Measurements from ENCODE around the gene MRPL55.

DNA sequence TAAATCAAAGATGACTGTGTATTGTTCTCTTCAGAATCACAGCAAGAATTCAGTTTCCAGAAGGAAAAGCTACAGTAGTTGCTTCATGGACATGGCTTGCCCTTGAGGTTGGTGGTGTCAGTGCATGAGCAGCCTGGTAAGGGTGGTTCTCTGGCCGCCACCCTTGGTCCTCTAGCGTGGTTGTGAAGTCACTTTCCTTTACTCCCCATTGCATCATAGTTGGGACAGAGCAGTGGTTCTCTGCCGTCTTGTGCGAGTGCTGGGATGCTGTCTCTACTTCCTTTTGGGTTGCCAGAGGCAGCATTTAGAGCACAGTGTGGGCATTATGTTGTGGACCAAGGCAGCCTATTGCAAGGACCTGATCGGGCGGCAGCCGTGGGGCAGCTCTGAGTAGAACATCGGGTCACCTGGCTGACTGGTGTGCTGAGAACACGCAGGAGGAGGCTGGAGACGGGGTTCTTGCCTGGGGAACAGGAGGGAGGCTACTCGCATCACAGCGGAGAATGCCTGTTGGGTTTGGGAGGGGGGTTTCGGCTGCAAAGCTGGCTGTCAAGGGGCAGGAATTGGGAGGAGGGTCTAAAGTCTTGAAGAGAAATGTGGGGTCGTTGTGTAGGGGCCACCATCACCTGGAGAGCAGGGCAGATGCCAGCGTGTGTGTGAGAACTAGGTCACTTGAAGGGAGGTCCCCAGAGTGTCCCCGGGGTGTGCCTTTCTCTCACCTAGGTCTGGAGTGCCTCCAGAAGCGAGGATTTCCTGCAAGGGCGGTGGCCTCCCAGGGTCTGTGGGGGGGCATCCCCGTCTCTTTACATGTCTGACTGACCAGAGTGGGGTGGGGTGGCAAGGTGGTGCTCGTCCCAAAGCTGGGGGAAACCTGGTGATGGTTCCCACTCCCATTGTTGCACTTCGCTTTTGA is 20.3 kb downstream of the MRPL55 start:
- TF ChIP-seq, protein P1, sequence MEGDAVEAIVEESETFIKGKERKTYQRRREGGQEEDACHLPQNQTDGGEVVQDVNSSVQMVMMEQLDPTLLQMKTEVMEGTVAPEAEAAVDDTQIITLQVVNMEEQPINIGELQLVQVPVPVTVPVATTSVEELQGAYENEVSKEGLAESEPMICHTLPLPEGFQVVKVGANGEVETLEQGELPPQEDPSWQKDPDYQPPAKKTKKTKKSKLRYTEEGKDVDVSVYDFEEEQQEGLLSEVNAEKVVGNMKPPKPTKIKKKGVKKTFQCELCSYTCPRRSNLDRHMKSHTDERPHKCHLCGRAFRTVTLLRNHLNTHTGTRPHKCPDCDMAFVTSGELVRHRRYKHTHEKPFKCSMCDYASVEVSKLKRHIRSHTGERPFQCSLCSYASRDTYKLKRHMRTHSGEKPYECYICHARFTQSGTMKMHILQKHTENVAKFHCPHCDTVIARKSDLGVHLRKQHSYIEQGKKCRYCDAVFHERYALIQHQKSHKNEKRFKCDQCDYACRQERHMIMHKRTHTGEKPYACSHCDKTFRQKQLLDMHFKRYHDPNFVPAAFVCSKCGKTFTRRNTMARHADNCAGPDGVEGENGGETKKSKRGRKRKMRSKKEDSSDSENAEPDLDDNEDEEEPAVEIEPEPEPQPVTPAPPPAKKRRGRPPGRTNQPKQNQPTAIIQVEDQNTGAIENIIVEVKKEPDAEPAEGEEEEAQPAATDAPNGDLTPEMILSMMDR (IDR thresholded peaks at IDR 0.05) = no peak
- TF ChIP-seq POLR2AphosphoS5 (IDR thresholded peaks at IDR 0.05) (no peak), EP300 (IDR thresholded peaks at IDR 0.05) (no peak), POLR2A (IDR thresholded peaks at IDR 0.05) (no peak)

Measured in suprapubic skin (tissue), 4 donors.